GM23338 (cell line): ENCODE results near the gene GIMAP1.

Source experiments
- CREB1 ChIP-seq: fragments of 250-450 bp; sonication (Bioruptor Pico); IDR thresholded peaks from 2 replicates; pipeline ENCODE4 v1.5.0; 2020; ENCODE audit warnings: low read depth, mild to moderate bottlenecking, moderate library complexity
- EZH2 ChIP-seq: fragments of 200-600 bp; sonication (generic); IDR thresholded peaks from one replicate; pipeline ENCODE4 v1.8.0; 2017; ENCODE audit warnings: antibody characterized with exemption, mild to moderate bottlenecking, low read depth; ENCODE audit not compliant: unreplicated experiment
- EZH2phosphoT487 ChIP-seq: fragments of 200-600 bp; sonication (generic); IDR thresholded peaks from one replicate; pipeline ENCODE4 v1.8.1; 2018; ENCODE audit warnings: antibody characterized with exemption; ENCODE audit not compliant: unreplicated experiment
- POLR2AphosphoS5 ChIP-seq: IDR thresholded peaks from 2 replicates; pipeline ENCODE4 v1.6.1; 2016; ENCODE audit warnings: antibody characterized with exemption, low read depth
- REST ChIP-seq: IDR thresholded peaks from one replicate; pipeline ENCODE4 v1.6.1; 2018; ENCODE audit warnings: antibody characterized with exemption; ENCODE audit not compliant: unreplicated experiment
- TF ChIP-seq, protein P1 (sequence below), 2 experiments: fragments of 200-600 bp in 1 of 2; sonication (generic) in 1 of 2; conservative IDR thresholded peaks; 2 replicates each; pipeline versions ENCODE4 v1.5.1 to v1.6.1; 2016 to 2017; ENCODE audit warnings: antibody characterized with exemption in 2 of 2, low read depth in 2 of 2, mild to moderate bottlenecking in 2 of 2, moderate library complexity in 1 of 2
- TF ChIP-seq, protein P2 (sequence below): IDR thresholded peaks from 2 replicates; pipeline ENCODE4 v1.6.1; 2016; ENCODE audit warnings: antibody characterized with exemption

DNA sequence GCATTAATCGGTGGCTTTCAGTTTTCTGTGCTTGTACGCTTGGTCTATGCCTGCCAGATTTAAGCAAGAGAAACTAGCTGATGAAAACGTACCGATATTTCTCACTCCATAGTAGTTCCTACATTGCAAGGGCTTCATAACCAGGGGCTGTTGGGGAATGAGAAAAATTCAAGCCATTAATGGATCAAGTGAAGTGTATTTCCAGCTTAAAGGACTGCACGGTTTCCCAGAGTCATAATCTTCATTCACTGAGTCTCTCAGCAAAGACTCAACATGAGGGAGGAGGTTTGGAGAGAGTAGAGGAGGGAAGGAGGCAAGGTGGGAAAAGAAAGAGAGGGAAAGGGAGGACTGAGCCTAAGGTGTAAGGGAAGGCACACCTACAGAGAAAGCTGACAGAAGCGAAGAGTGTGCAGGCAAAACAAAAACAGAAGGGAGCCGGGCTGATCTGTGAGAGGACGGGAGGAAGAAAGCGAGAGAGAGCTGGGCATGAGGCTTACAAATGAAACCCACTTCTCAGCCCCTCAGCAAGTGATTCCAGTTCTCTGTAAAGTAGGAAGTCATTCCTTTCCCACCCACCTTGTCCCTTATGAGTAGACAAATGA is 30.3 kb upstream of the GIMAP1 start:
- TF ChIP-seq, protein P1, sequence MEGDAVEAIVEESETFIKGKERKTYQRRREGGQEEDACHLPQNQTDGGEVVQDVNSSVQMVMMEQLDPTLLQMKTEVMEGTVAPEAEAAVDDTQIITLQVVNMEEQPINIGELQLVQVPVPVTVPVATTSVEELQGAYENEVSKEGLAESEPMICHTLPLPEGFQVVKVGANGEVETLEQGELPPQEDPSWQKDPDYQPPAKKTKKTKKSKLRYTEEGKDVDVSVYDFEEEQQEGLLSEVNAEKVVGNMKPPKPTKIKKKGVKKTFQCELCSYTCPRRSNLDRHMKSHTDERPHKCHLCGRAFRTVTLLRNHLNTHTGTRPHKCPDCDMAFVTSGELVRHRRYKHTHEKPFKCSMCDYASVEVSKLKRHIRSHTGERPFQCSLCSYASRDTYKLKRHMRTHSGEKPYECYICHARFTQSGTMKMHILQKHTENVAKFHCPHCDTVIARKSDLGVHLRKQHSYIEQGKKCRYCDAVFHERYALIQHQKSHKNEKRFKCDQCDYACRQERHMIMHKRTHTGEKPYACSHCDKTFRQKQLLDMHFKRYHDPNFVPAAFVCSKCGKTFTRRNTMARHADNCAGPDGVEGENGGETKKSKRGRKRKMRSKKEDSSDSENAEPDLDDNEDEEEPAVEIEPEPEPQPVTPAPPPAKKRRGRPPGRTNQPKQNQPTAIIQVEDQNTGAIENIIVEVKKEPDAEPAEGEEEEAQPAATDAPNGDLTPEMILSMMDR (conservative IDR thresholded peaks at IDR 0.05; ENCODE audit: low read depth in 2 of 2): no peak
- TF ChIP-seq EZH2: no peak
- TF ChIP-seq POLR2AphosphoS5: no peak
- TF ChIP-seq REST: no peak
- TF ChIP-seq EZH2phosphoT487: no peak
- TF ChIP-seq, protein P2, sequence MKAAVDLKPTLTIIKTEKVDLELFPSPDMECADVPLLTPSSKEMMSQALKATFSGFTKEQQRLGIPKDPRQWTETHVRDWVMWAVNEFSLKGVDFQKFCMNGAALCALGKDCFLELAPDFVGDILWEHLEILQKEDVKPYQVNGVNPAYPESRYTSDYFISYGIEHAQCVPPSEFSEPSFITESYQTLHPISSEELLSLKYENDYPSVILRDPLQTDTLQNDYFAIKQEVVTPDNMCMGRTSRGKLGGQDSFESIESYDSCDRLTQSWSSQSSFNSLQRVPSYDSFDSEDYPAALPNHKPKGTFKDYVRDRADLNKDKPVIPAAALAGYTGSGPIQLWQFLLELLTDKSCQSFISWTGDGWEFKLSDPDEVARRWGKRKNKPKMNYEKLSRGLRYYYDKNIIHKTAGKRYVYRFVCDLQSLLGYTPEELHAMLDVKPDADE: no peak
- TF ChIP-seq CREB1 (CRISPR knock-in tag): no peak
